Sigmoid colon (tissue), 4 donors: ENCODE results near the gene AACS.

Source experiments
- CTCF ChIP-seq, 4 experiments: fragments of 450-650 bp in 3 of 4; fragments of 200-600 bp in 1 of 4; IDR thresholded peaks; one replicate each; pipeline ENCODE4 v1.5.1; 2016 to 2019; ENCODE audit warnings: antibody characterized with exemption in 4 of 4, mild to moderate bottlenecking in 3 of 4, moderate library complexity in 2 of 4
- EP300 ChIP-seq, 4 donors: sonication (generic); formaldehyde crosslinking; IDR thresholded peaks; one replicate each; pipeline ENCODE4 v1.6.1; 2017; ENCODE audit warnings: antibody characterized with exemption in 4 of 4
- POLR2A ChIP-seq, 2 donors: fragments of 450-650 bp; IDR thresholded peaks; one replicate each; pipeline ENCODE4 v1.6.1; 2016; ENCODE audit warnings: antibody characterized with exemption in 2 of 2, mild to moderate bottlenecking in 2 of 2, moderate library complexity in 2 of 2
- POLR2AphosphoS5 ChIP-seq, 4 donors: sonication (generic); formaldehyde crosslinking; IDR thresholded peaks; one replicate each; pipeline ENCODE4 v1.6.1; 2017; ENCODE audit warnings: antibody characterized with exemption in 4 of 4

DNA sequence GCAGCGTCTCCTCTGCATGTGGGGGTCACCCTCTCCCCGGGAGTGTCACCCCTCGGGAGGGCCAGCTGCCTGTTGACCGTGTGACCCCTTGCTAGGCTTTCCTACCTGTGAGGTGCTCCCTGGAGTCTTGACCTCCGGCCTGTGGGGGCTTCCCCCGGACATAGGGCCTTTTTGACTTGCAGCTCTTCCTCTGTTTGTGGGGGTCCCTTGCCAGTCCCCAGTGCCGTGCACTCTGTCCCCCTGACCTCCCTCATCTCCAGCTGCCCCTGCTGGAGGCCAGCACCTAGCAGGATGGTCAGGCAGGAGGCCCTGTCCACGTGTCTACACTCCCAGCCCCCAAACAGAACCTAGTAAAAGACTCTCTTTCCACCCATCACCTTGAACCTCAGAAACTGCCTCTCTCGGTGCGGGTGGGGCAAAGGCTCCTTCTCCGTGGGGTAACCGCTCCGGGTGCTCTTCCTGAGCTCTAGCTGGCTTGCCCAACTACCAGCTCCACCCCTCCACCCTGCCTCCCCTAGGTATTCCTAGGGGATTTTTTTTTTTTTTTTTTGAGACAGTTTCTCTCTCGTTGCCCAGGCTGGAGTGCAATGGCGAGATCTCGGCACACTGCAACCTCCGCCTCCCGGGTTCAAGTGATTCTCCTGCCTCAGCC is 810 bp downstream of the AACS start:
- TF ChIP-seq POLR2AphosphoS5 (IDR thresholded peaks at IDR 0.05) (no peak), CTCF (IDR thresholded peaks at IDR 0.05) (no peak), POLR2A (IDR thresholded peaks at IDR 0.05) (no peak), EP300 (IDR thresholded peaks at IDR 0.05) (no peak)
